ENCODE measurements around the gene ELK4.
"Not testable (repeated sequence)": the region's sequence is repeated elsewhere in the genome, so short reads cannot be mapped to it uniquely, and the experiment has no call there.

ELK4 gene

GRCh38 chr1:205664399-205665017 is 32.7 kb upstream of the ELK4 start:
- DNase-seq (ENCODE audit: low read depth): no peak

GRCh38 chr1:205663286-205663936 is 31.6 kb upstream of the ELK4 start:
- no peak for DNase-seq (ENCODE audit: low read depth)

GRCh38 chr1:205662791-205663190 is 31.0 kb upstream of the ELK4 start:
- DNase-seq (ENCODE audit: low read depth): no peak

GRCh38 chr1:205662135-205662738 is 30.4 kb upstream of the ELK4 start:
- no peak for DNase-seq (ENCODE audit: low read depth)

- no peak for DNase-seq (ENCODE audit: low read depth)
Measured at GRCh38 chr1:205661429-205662134, 29.8 kb upstream of the ELK4 start.

GRCh38 chr1:205660361-205660760 is 28.6 kb upstream of the ELK4 start:
- DNase-seq (ENCODE audit: low read depth): no peak

GRCh38 chr1:205658943-205659581 is 27.3 kb upstream of the ELK4 start:
- peak; percentile 45 for DNase-seq (ENCODE audit: low read depth)

GRCh38 chr1:205656236-205656635 is 24.4 kb upstream of the ELK4 start:
- DNase-seq (ENCODE audit: low read depth): peak; percentile 25

- DNase-seq (ENCODE audit: low read depth): no peak
Measured at GRCh38 chr1:205652984-205653383, 21.2 kb upstream of the ELK4 start.

- no peak for DNase-seq (ENCODE audit: low read depth)
Measured at GRCh38 chr1:205650241-205650640, 18.4 kb upstream of the ELK4 start.

GRCh38 chr1:205645519-205645918 is 13.7 kb upstream of the ELK4 start:
- no peak for DNase-seq (ENCODE audit: low read depth)

- DNase-seq (ENCODE audit: low read depth): no peak
Measured at GRCh38 chr1:205642679-205643307, 11.0 kb upstream of the ELK4 start.

GRCh38 chr1:205639567-205639966 is 7.8 kb upstream of the ELK4 start:
- DNase-seq (ENCODE audit: low read depth): no peak

GRCh38 chr1:205637854-205638468 is 6.2 kb upstream of the ELK4 start:
- DNase-seq (ENCODE audit: low read depth): no peak

- DNase-seq (ENCODE audit: low read depth): no peak
Measured at GRCh38 chr1:205636732-205637131, 4.9 kb upstream of the ELK4 start.

GRCh38 chr1:205636138-205636530 is 4.3 kb upstream of the ELK4 start:
- DNase-seq (ENCODE audit: low read depth): not testable (repeated sequence)

- peak; percentile 75 for DNase-seq (ENCODE audit: low read depth)
Measured at GRCh38 chr1:205633421-205633976, 1.7 kb upstream of the ELK4 start.

GRCh38 chr1:205632669-205633169 is 908 bp upstream of the ELK4 start:
- DNase-seq (ENCODE audit: low read depth): no peak

GRCh38 chr1:205631010-205631767 is 622 bp downstream of the ELK4 start:
- DNase-seq (ENCODE audit: low read depth): peak; percentile 45

- DNase-seq (ENCODE audit: low read depth): no peak
Measured at GRCh38 chr1:205630651-205631009, 1.2 kb downstream of the ELK4 start.

All from stromal cell of bone marrow (primary cell).